HG02571 (cell line): ENCODE measurements around the gene HNRNPM.
"Not testable (repeated sequence)": the region's sequence is repeated elsewhere in the genome, so short reads cannot be mapped to it uniquely, and the experiment has no call there.

Source experiments
- ATAC-seq: cut with Tn5 transposase; IDR thresholded peaks from one replicate; pipeline ENCODE4 v1.9.1; 2021; ENCODE audit warnings: mild to moderate bottlenecking, moderate library complexity; ENCODE audit not compliant: unreplicated experiment

The HNRNPM gene

DNA sequence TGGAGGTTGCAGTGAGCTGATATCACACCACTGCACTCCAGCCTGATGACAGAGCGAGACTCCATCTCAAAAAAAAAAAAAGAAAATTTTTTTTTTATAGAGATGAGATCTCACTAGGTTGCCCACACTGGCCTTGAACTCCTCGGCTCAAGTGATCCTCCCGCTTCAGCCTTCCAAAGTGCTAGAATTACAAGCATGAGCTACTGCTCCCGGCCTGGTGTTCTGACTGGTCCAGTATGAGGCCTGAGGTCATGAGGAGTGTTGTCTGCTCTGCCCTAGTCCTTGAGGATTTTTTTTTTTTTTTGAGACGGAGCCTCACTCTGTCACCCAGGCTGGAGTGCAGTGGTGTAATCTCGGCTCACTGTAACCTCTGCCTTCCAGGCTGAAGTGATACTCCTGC is 19.4 kb upstream of the HNRNPM start:
- not testable (repeated sequence) for ATAC-seq

DNA sequence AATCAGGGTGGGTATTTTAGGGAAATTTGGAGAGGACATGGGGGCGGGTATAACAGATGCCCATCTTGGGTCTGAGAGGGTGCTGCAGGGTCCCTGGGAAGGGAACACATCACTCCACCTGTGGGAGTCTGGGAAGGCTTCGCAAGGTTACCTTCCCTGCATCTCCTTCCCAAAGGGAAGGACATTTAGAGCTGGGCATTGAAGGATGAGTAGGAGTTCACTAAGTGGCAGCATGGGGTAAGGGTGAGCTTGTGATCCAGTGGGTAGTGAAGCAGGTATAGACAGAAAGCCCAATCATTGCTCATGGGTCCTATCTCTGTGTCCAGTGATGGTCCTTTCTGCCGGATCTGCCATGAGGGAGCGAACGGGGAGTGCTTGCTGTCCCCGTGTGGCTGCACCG is 18.5 kb upstream of the HNRNPM start:
- ATAC-seq, result no peak

- no peak for ATAC-seq
Measured at GRCh38 chr19:8429044-8429443, 15.7 kb upstream of the HNRNPM start.

GRCh38 chr19:8429826-8430225 is 14.9 kb upstream of the HNRNPM start:
- ATAC-seq, result no peak

DNA sequence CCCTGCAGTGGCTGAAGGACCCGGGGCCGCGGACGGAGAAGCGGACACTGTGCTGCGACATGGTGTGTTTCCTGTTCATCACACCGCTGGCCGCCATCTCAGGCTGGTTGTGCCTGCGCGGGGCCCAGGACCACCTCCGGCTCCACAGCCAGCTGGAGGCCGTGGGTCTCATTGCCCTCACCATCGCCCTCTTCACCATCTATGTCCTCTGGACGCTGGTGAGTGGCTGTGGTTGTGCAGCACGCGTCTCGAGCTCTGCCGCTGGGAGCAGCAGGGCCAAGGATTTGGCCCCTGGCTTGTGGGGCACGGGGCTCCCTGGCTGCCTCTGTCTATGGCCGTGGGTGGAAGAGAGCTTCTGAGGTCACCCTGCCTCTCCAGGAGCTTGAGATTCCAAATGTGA is 14.1 kb upstream of the HNRNPM start:
- ATAC-seq, result no peak

GRCh38 chr19:8438236-8438635 is 6.5 kb upstream of the HNRNPM start:
- ATAC-seq, result no peak

DNA sequence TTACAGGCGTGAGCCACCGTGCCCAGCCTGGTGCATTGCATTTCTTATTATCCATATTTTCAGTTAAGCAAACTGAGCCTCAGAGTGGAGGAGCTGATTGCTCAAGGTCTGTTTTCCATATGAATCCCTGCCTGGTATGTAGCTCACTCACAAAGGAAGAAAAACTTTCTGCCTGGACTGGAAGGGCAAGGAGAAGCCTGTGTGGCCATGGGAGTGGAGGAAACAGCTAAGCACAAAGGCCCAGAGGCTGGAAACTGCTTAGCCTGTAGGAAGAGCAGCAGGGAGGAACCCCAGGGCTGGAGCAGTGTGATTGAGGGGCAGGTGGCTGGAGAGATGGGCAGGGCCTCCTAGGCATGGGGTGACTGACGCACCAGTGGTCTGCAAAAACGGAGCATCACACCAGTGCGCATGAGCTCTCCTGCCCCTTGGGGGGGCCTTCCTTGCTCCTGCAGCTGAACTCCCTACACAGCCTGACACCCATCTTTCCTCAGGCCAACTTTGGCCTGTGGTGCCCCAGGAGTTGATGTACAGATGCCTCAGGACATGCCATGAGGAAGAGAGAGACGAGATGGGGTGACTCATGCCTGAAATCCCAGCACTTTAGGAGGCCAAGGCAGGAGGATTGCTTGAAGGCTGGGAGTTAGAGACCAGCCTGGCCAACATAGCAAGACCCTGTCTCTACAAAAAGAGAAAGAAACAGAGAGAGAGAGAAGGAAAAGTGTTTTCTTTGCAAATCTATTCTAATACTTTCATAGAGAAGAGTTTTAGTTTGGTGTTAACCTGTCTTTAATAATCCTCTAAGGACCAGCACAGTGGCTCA is 2.8 kb upstream of the HNRNPM start:
- ATAC-seq, result no peak

GRCh38 chr19:8444140-8444676 is 567 bp upstream of the HNRNPM start:
- ATAC-seq, result not testable (repeated sequence)

- peak; percentile 26 for ATAC-seq
Measured at GRCh38 chr19:8445488-8446001, 770 bp downstream of the HNRNPM start.

GRCh38 chr19:8446061-8446709 is 1.4 kb downstream of the HNRNPM start:
- no peak for ATAC-seq

GRCh38 chr19:8449830-8450229 is 5.1 kb downstream of the HNRNPM start:
- ATAC-seq, result no peak

DNA sequence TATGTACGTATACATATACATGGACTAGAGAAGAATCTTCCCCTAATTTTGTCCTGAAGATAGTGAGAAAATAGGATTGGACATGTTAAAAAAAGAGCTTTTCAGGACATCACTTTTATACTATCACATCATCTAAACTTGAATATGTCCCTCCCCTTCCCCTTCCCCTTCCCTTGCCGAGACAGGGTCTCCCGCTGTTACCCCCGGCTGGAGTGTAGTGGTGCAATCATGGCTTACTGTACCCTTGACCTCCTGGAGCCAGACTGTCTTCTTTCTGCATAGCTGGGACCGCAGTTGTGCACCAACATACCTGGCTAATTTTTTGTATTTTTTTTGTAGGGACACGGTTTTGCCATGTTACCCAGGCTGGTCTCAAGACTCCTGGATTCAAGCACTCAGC is 6.6 kb downstream of the HNRNPM start:
- no peak for ATAC-seq

DNA sequence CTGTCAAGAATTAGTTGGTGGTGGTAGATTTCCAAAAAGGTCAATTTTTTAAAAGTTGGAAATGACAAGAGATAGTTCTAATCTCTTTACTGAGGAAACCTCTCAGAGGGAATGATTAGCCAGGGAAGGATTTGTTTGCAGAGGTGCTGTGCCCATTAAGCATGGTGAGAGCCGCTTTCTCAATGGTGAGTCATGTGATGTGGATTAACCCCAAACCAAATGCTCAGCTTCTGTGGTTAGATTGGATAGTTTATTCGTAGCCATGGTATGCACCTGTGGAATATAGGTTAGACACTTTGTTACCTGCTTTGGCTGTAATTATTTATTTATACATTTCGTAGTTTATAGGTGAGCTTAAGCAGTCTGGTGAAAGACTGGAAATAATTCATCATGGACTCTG is 7.1 kb downstream of the HNRNPM start:
- no peak for ATAC-seq

- no peak for ATAC-seq
Measured at GRCh38 chr19:8452446-8453123, 7.8 kb downstream of the HNRNPM start.

- no peak for ATAC-seq
Measured at GRCh38 chr19:8453616-8454015, 8.8 kb downstream of the HNRNPM start.

DNA sequence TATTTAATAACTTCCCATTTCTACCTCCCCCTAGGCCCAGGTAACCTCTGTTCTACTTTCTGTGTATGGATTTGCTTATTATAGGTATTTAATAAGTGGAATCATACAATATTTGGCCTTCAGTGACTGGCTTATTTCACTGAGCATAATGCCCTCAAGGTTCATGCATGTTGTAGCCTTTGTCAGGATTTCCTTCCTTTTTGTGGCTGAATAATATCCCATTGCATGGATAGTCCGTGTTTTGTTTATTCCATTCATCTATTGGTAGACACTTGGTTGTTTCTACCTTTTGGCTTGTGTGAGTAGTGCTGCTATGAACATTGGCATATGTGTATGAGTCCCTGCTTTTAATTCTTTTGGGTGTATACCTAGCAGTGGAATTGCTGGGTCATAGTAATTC is 9.4 kb downstream of the HNRNPM start:
- ATAC-seq, result no peak

GRCh38 chr19:8455018-8455417 is 10.2 kb downstream of the HNRNPM start:
- ATAC-seq, result no peak

DNA sequence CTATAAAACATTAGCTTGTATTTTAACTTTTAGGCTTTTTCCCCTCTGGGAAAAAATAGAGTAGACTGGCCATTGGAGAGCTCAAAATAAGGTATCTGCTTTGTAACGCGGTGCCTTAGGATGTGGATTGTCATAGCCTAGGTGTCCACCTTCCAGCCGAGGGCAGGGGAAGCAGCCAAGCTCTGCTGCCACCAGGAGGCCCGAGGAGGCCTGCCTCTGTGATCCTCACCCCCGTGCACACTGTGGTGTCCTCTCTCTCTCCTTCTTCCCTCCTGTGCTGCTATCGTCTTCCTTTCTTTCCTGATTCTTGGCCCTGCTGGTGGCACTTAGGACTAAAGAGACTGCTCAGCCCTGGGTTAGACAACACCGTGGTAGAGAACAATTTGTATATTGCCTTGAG is 11.3 kb downstream of the HNRNPM start:
- ATAC-seq, result no peak

DNA sequence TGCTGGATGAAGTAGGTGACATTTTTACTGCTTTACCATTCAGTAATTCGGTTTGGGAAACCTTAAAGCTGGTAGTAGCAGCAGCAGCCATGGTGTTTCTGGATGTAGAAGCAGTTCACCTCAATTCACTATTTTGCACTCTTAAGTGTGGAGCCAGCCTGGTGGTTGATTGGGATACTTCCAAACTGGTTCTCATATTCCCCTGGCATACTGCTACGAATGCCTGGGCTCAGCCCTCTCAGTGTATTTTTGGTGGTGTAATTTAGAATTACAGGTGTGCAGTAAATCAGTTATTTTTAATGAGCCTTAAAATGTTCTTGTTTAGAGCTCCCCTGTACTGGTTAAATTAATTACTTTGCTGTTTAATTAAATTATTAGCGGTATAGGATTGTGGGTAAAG is 12.4 kb downstream of the HNRNPM start:
- no peak for ATAC-seq

- no peak for ATAC-seq
Measured at GRCh38 chr19:8457827-8458226, 13.1 kb downstream of the HNRNPM start.

- no peak for ATAC-seq
Measured at GRCh38 chr19:8458380-8458779, 13.6 kb downstream of the HNRNPM start.
